CD14-positive monocyte (primary cell): ENCODE measurements around the gene SMC3. TPM values are rescaled to one million over a fixed set of nuclear protein-coding genes. Genes with fewer than 3 reads are reported as not detected.
A peak's percentile ranks its signal among the peaks of the same experiment; 100 is the strongest.

ENCODE experiments used
- DNase-seq, 3 donors: peaks; one replicate each; pipeline ENCODE4 v3.0.0-alpha.2; 2011 to 2022
- H2AFZ ChIP-seq: 2 replicates; pipeline ENCODE4 v1.6.0; 2012; ENCODE audit warnings: mild to moderate bottlenecking, low read depth, low read length, inconsistent platforms; ENCODE audit not compliant: insufficient read depth, poor library complexity, severe bottlenecking
- H3K27ac ChIP-seq, 2 donors: 1 replicate in 1 of 2; 2 replicates in 1 of 2; pipeline ENCODE4 v1.5.1; 2012 to 2013; ENCODE audit warnings: low read length in 2 of 2, control low read depth in 1 of 2, inconsistent platforms in 1 of 2, low read depth in 1 of 2, mild to moderate bottlenecking in 1 of 2
- H3K27me3 ChIP-seq, 2 donors: one replicate each; pipeline versions ENCODE4 v1.6.0 to v1.6.1; 2011 to 2013; ENCODE audit warnings: low read length in 2 of 2; ENCODE audit not compliant: control insufficient read depth in 2 of 2, insufficient read depth in 2 of 2
- H3K36me3 ChIP-seq, 2 donors: replicated peaks in 1 of 2; 1 replicate in 1 of 2; 2 replicates in 1 of 2; pipeline versions ENCODE4 v1.5.1 to v1.6.1; 2012 to 2013; ENCODE audit warnings: low read length in 2 of 2, control low read depth in 1 of 2, inconsistent platforms in 1 of 2, mild to moderate bottlenecking in 1 of 2; ENCODE audit not compliant: insufficient read depth in 2 of 2, control insufficient read depth in 1 of 2
- H3K4me1 ChIP-seq, 2 donors: 1 replicate in 1 of 2; 2 replicates in 1 of 2; pipeline versions ENCODE4 v1.5.1 to v1.6.1; 2012 to 2013; ENCODE audit warnings: low read length in 2 of 2, control low read depth in 1 of 2, inconsistent platforms in 1 of 2, mild to moderate bottlenecking in 1 of 2, moderate library complexity in 1 of 2; ENCODE audit not compliant: insufficient read depth in 2 of 2, control insufficient read depth in 1 of 2
- H3K4me2 ChIP-seq: replicated peaks from 2 replicates; pipeline ENCODE3; 2012; ENCODE audit warnings: low read length, moderate library complexity, mild to moderate bottlenecking; ENCODE audit not compliant: poor library complexity, severe bottlenecking; ENCODE audit errors: extremely low read depth
- H3K4me3 ChIP-seq, 3 experiments: fragments of 200-600 bp in 1 of 3; sonication (generic) in 1 of 3; replicated peaks in 1 of 3; 1 replicate in 2 of 3; 2 replicates in 1 of 3; pipeline ENCODE4 v1.5.1; 2011 to 2013; ENCODE audit warnings: low read length in 3 of 3, mild to moderate bottlenecking in 3 of 3, control low read depth in 2 of 3, low read depth in 2 of 3, inconsistent platforms in 1 of 3, moderate library complexity in 1 of 3
- H3K79me2 ChIP-seq: 2 replicates; pipeline ENCODE4 v1.6.0; 2012; ENCODE audit warnings: mild to moderate bottlenecking, control low read depth, inconsistent platforms, low read length, moderate library complexity; ENCODE audit not compliant: insufficient read depth
- H3K9ac ChIP-seq: 2 replicates; pipeline ENCODE4 v1.6.0; 2017; ENCODE audit warnings: low read length, mild to moderate bottlenecking; ENCODE audit not compliant: insufficient read depth, poor library complexity, severe bottlenecking
- H3K9me3 ChIP-seq, 2 donors: replicated peaks in 1 of 2; 1 replicate in 1 of 2; 2 replicates in 1 of 2; pipeline versions ENCODE4 v1.5.1 to v1.6.1; 2012 to 2013; ENCODE audit warnings: low read length in 2 of 2, control low read depth in 1 of 2; ENCODE audit not compliant: control insufficient read depth in 1 of 2, insufficient read depth in 1 of 2
- H4K20me1 ChIP-seq: 2 replicates; pipeline ENCODE4 v1.6.0; 2012; ENCODE audit warnings: mild to moderate bottlenecking, low read length, control low read depth, moderate library complexity; ENCODE audit not compliant: insufficient read depth
- H3K27ac Mint-ChIP-seq, 7 donors: one replicate each; pipeline ENCODE4 v1.8.0; 2020; ENCODE audit warnings: mild to moderate bottlenecking in 7 of 7, mixed read lengths in 7 of 7, moderate library complexity in 6 of 7, inconsistent platforms in 2 of 7
- H3K27me3 Mint-ChIP-seq, 3 donors: one replicate each; pipeline ENCODE4 v1.8.0; 2021 to 2022; ENCODE audit warnings: low read depth in 3 of 3, mild to moderate bottlenecking in 3 of 3, mixed read lengths in 3 of 3, moderate library complexity in 3 of 3, inconsistent platforms in 1 of 3
- H3K36me3 Mint-ChIP-seq, 2 donors: one replicate each; pipeline ENCODE4 v1.8.0; 2020; ENCODE audit warnings: mixed read lengths in 2 of 2, inconsistent platforms in 1 of 2, mild to moderate bottlenecking in 1 of 2
- H3K4me1 Mint-ChIP-seq: one replicate; pipeline ENCODE4 v1.8.0; 2020; ENCODE audit warnings: mild to moderate bottlenecking, mixed read lengths
- H3K4me3 Mint-ChIP-seq, 2 donors: one replicate each; pipeline ENCODE4 v1.8.0; 2020; ENCODE audit warnings: mild to moderate bottlenecking in 2 of 2, mixed read lengths in 2 of 2, moderate library complexity in 1 of 2
- H3K9me3 Mint-ChIP-seq, 7 donors: one replicate each; pipeline ENCODE4 v1.8.0; 2020 to 2022; ENCODE audit warnings: mixed read lengths in 7 of 7, mild to moderate bottlenecking in 6 of 7, moderate library complexity in 6 of 7, inconsistent platforms in 2 of 7
- WGBS: methylation state at CpG from one replicate; pipeline ENCODE4 v1.1.5; 2013; ENCODE audit warnings: missing lambda C conversion rate; ENCODE audit not compliant: insufficient coverage; 5-methylcytosine and 5-hydroxymethylcytosine counted together
- intact Hi-C, 2 donors: fragments of 100-400 bp; cut with micrococcal nuclease; formaldehyde crosslinking; loops; one replicate each; pipeline versions ENCODE4 v1.15.0 to v1.15.1; 2023
- polyA plus RNA-seq, 3 donors: library from polyadenylated mRNA; depleted of rRNA in 1 of 3; unstranded in 2 of 3; stranded (reverse) in 1 of 3; fragments of 300-500 nt in 2 of 3; fragments of >200 nt in 1 of 3; fragmentation: Illumina TruSeq in 2 of 3; gene quantifications; 1 replicate in 2 of 3; 2 replicates in 1 of 3; pipeline ENCODE4 v1.2.3, GENCODE V29; 2012 to 2021
- TF ChIP-seq, protein P1 (sequence below): fragments of 200-600 bp; IDR thresholded peaks from one replicate; pipeline ENCODE4 v1.8.0; 2022; ENCODE audit warnings: antibody characterized with exemption, mild to moderate bottlenecking

Gene SMC3
- polyA plus RNA-seq, 3 donors: 5.0 to 33.9 (median 21.1) TPM

DNA sequence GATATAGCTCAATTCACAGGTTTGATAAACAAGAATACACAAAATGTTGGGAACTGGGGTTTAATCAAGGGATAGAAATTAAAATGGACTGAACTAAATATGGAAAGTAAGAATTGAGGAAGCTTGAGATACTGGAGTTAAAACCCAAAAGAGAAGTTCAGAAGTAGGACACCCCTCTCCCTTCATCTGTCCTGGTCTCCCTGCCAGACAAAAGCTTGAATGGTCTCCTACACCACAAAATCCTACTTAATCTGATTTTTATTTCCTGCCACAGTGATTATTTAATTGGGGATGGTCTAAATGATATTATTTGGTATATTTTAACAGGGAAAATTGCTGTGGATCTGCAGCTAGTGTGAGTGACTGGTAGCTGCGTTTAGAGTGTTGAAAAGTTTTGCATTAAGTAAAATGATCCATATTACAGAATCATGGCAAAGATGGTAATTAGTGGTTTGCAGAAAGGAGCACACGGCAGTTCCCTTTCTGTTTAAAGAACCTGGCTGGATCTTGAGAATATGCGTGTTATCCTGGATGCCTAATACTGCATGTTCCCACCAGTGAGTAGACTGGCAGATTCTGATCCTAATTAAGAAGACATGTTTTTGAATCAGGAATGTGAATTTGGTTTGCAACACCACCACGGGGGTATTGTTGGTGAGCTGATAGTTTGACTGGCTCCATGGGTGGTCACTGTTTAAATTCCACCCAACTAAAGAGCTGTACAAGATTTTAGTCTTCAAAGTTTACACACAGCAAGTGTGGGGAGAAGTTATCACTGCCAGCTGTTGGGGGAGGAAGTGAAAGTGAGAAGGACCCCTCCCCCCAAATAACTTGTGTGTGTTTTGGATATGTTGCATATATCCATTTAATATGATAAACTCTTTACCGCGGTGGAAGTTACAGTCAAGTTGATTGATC is 82.1 kb downstream of the SMC3 start:
- Histone ChIP-seq H3K9ac (no peak overlapping the region), H3K9me3 (peaks cover 0 to 9% of the 10 kb centered on the region in 2 donors), H3K79me2 (no peaks in the 10 kb centered on the region), H3K36me3 (no peaks in the 10 kb centered on the region), H3K4me1 (no peaks in the 10 kb centered on the region), H3K27ac (no peak overlapping the region), H3K4me2 (no peak overlapping the region), H3K4me3 (no peak overlapping the region), H3K27me3 (peaks cover 39 to 41% of the 10 kb centered on the region in 2 donors), H2AFZ (no peak overlapping the region), H4K20me1 (no peaks in the 10 kb centered on the region)
- Mint-ChIP-seq H3K9me3 (peaks cover 0 to 5% (median 0%) of the 10 kb centered on the region in 7 donors), H3K4me3 (peak overlapping the region in 1 of 2 donors; percentile 40), H3K36me3 (peaks cover 2 to 3% of the 10 kb centered on the region in 2 donors), H3K27ac (no peak overlapping the region), H3K27me3 (peaks cover 34 to 47% (median 45%) of the 10 kb centered on the region in 3 donors), H3K4me1 (peaks cover 17% of the 10 kb centered on the region)
- intact Hi-C loops: no loop called here
- TF ChIP-seq, protein P1, sequence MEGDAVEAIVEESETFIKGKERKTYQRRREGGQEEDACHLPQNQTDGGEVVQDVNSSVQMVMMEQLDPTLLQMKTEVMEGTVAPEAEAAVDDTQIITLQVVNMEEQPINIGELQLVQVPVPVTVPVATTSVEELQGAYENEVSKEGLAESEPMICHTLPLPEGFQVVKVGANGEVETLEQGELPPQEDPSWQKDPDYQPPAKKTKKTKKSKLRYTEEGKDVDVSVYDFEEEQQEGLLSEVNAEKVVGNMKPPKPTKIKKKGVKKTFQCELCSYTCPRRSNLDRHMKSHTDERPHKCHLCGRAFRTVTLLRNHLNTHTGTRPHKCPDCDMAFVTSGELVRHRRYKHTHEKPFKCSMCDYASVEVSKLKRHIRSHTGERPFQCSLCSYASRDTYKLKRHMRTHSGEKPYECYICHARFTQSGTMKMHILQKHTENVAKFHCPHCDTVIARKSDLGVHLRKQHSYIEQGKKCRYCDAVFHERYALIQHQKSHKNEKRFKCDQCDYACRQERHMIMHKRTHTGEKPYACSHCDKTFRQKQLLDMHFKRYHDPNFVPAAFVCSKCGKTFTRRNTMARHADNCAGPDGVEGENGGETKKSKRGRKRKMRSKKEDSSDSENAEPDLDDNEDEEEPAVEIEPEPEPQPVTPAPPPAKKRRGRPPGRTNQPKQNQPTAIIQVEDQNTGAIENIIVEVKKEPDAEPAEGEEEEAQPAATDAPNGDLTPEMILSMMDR: no peak
- no peak for DNase-seq
- 79% methylated on average over 3 of the region's 6 CpGs for WGBS

DNA sequence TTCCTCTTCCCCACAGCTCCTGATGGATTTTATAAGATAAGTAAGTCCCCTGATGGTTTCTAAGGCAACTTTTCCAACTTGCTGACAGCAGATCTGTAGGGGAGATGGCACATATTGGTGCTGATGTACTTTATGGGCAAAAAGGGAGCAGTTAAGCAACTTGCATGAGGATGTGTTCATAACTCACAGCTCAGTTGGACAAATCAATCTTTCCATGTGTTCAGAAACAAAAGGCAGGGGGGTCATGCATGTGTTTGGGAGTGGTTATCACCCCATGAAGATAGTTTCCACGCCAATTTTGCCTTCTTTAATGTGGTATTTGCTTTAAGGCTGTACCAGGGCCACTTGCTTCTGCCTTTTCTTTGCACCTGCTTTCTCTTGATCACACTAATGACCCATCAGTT is 82.8 kb downstream of the SMC3 start:
- H3K27me3 Mint-ChIP-seq: peaks cover 28 to 40% (median 38%) of the 10 kb centered on the region in 3 donors
- intact Hi-C loops: no loop called here
- peaks cover 32 to 34% of the 10 kb centered on the region in 2 donors for H3K27me3 ChIP-seq

More for the DNA sequence above, 82.8 kb downstream of the SMC3 start:
- Mint-ChIP-seq H3K27ac (no peak overlapping the region), H3K36me3 (no peaks in the 10 kb centered on the region), H3K9me3 (peaks cover 0 to 3% (median 0%) of the 10 kb centered on the region in 7 donors), H3K4me3 (no peak overlapping the region), H3K4me1 (peaks cover 14% of the 10 kb centered on the region)
- Histone ChIP-seq H3K4me1 (no peaks in the 10 kb centered on the region), H2AFZ (no peak overlapping the region), H3K4me2 (no peak overlapping the region), H3K9me3 (peaks cover 0 to 3% of the 10 kb centered on the region in 2 donors), H3K36me3 (no peaks in the 10 kb centered on the region), H3K27ac (no peak overlapping the region), H3K4me3 (no peak overlapping the region), H3K79me2 (no peaks in the 10 kb centered on the region), H4K20me1 (no peaks in the 10 kb centered on the region), H3K9ac (no peak overlapping the region)
- WGBS: no CpG with 5 or more reads among the region's 1 CpG
- no peak for DNase-seq
- TF ChIP-seq, protein P1: no peak
